Subcutaneous adipose tissue (tissue), 4 donors: ENCODE results near the gene USP17L12. TPM values are rescaled to one million over a fixed set of nuclear protein-coding genes. Genes with fewer than 3 reads are reported as not detected.
"Not testable (repeated sequence)": the region's sequence is repeated elsewhere in the genome, so short reads cannot be mapped to it uniquely, and the experiment has no call there.

ENCODE experiments used
- CTCF ChIP-seq: fragments of 450-650 bp; IDR thresholded peaks from one replicate; pipeline ENCODE4 v1.5.1; 2016; ENCODE audit warnings: low read depth, mild to moderate bottlenecking, control low read depth, antibody characterized with exemption, moderate library complexity
- total RNA-seq, 4 donors: library from RNA; depleted of rRNA; stranded (reverse); fragments of >200 nt; gene quantifications; one replicate each; pipeline ENCODE4 v1.1.0, GENCODE V29; 2016

USP17L12 gene
- total RNA-seq, 4 donors from 2014 or later = not detected

GRCh38 chr4:9247953-9248680, 28.2 kb downstream of the USP17L12 start, which contains the start of gene USP17L18:
USP17L18 (plus strand) TSS chr4:9248630; CDS start chr4:9248630, 0 bp downstream.
- TF ChIP-seq CTCF = not testable (repeated sequence)

DNA sequence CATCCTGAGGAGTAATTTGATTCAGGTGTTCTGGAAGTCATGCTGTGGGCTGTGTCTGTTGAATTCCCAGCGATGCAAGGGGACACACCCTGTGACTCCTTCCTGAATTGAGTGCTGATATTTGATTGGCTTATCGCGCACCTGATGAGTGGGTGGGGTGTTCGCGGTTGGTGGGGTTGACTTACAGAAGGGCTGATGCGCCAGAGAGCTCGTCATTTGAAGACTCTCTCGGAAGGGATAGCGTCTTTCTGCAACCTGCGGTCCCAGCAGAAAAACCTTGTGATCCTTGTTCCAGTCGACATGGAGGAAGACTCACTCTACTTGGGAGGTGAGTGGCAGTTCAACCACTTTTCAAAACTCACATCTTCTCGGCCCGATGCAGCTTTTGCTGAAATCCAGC, 33.1 kb downstream of the USP17L12 start, which contains the start of gene USP17L19:
Gene USP17L19 (plus strand): TSS at position 301 of the 400 bp plus-strand sequence. CDS start 0 bp downstream, at position 301.
- not testable (repeated sequence) for TF ChIP-seq CTCF

GRCh38 chr4:9257824-9258223, 37.9 kb downstream of the USP17L12 start, which contains the start of gene USP17L20:
USP17L20 (plus strand) TSS chr4:9258124; CDS start chr4:9258124, 0 bp downstream.
- not testable (repeated sequence) for TF ChIP-seq CTCF

- TF ChIP-seq CTCF = not testable (repeated sequence)
Measured at GRCh38 chr4:9262572-9262971, 42.6 kb downstream of the USP17L12 start, which contains the start of gene USP17L21. USP17L21 (plus strand) TSS chr4:9262872; CDS start chr4:9262872, 0 bp downstream.

DNA sequence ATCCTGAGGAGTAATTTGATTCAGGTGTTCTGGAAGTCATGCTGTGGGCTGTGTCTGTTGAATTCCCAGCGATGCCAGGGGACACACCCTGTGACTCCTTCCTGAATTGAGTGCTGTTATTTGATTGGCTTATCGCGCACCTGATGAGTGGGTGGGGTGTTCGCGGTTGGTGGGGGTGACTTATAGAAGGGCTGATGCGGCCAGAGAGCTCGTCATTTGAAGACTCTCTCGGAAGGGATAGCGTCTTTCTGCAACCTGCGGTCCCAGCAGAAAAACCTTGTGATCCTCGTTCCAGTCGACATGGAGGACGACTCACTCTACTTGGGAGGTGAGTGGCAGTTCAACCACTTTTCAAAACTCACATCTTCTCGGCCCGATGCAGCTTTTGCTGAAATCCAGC, 47.4 kb downstream of the USP17L12 start, which contains the start of gene USP17L22:
Gene USP17L22 (plus strand): TSS at position 301 of the 400 bp plus-strand sequence. CDS start 0 bp downstream, at position 301.
- not testable (repeated sequence) for TF ChIP-seq CTCF

Other genes starting within 250 kb of the USP17L12 start
- gene FAM90A26, start 49.7 kb upstream of the USP17L12 start, total RNA-seq = not detected
- gene USP17L10, start 9.5 kb upstream of the USP17L12 start, total RNA-seq = not detected
- gene USP17L11, start 4.7 kb upstream of the USP17L12 start, total RNA-seq = not detected
- not detected for gene USP17L13, start 4.7 kb downstream of the USP17L12 start, total RNA-seq
- not detected for gene USP17L15, start 14.2 kb downstream of the USP17L12 start, total RNA-seq
- not detected for gene USP17L17, start 23.7 kb downstream of the USP17L12 start, total RNA-seq
- gene USP17L18, start 28.5 kb downstream of the USP17L12 start, total RNA-seq = not detected
- not detected for gene USP17L19, start 33.2 kb downstream of the USP17L12 start, total RNA-seq
- gene USP17L20, start 38.0 kb downstream of the USP17L12 start, total RNA-seq = not detected
- gene USP17L21, start 42.7 kb downstream of the USP17L12 start, total RNA-seq = not detected
- not detected for gene USP17L22, start 47.5 kb downstream of the USP17L12 start, total RNA-seq
- gene USP17L24, start 105.0 kb downstream of the USP17L12 start, total RNA-seq = not detected
- gene USP17L25, start 109.8 kb downstream of the USP17L12 start, total RNA-seq = not detected
- not detected for gene USP17L26, start 114.5 kb downstream of the USP17L12 start, total RNA-seq
- not detected for gene USP17L5, start 119.3 kb downstream of the USP17L12 start, total RNA-seq
- not detected for gene USP17L27, start 124.0 kb downstream of the USP17L12 start, total RNA-seq
- not detected for gene USP17L28, start 128.7 kb downstream of the USP17L12 start, total RNA-seq
- not detected for gene USP17L29, start 133.5 kb downstream of the USP17L12 start, total RNA-seq
- not detected for gene USP17L30, start 143.0 kb downstream of the USP17L12 start, total RNA-seq
- not detected for gene DEFB131A, start 224.3 kb downstream of the USP17L12 start, total RNA-seq